A172 (cell line): Measurements from ENCODE around the gene ASCL4. TPM values are rescaled to one million over a fixed set of nuclear protein-coding genes. Genes with fewer than 3 reads are reported as not detected.

Experiments used
- total RNA-seq: library from RNA; depleted of rRNA; stranded (reverse); fragments of >200 nt; shearing (Covaris generic); gene quantifications from 2 replicates; pipeline ENCODE4 v1.2.3, GENCODE V29; 2014; rRNA removed

ASCL4 gene
- total RNA-seq, 1 experiment from 2014 or later, result not detected

Other genes with a start within 250 kb of the ASCL4 start
- 79.2 and 117 TPM in 2 replicates for gene PWP1, start 88.9 kb upstream of the ASCL4 start, total RNA-seq
- gene PRDM4, start 13.6 kb upstream of the ASCL4 start, total RNA-seq, result 25.2 and 34.0 TPM in 2 replicates